Measurements from ENCODE around the gene LETMD1. TPM values are rescaled to one million over a fixed set of nuclear protein-coding genes. Genes with fewer than 3 reads are reported as not detected.
"Not testable (repeated sequence)": the region's sequence is repeated elsewhere in the genome, so short reads cannot be mapped to it uniquely, and the experiment has no call there.

Gene LETMD1
- total RNA-seq, 2 donors from 2014 or later = 56.2 to 56.6 TPM

GRCh38 chr12:51071663-51072062, 23.5 kb downstream of the LETMD1 start:
- Mint-ChIP-seq H3K4me1 (peaks cover 9% of the 10 kb centered on the region), H3K27ac (no peak overlapping the region), H3K36me3 (ENCODE audit: low read depth) (peaks cover 2% of the 10 kb centered on the region), H3K4me3 (no peak overlapping the region), H3K27me3 (no peaks in the 10 kb centered on the region)
- H3K9me3 ChIP-seq (ENCODE audit: control insufficient read depth, low read length, poor library complexity, severe bottlenecking) = no peaks in the 10 kb centered on the region
- ATAC-seq (no peak), DNase-seq (no peak)

- ATAC-seq = no peak
Observed at GRCh38 chr12:51075390-51075789, 27.3 kb downstream of the LETMD1 start.

DNA sequence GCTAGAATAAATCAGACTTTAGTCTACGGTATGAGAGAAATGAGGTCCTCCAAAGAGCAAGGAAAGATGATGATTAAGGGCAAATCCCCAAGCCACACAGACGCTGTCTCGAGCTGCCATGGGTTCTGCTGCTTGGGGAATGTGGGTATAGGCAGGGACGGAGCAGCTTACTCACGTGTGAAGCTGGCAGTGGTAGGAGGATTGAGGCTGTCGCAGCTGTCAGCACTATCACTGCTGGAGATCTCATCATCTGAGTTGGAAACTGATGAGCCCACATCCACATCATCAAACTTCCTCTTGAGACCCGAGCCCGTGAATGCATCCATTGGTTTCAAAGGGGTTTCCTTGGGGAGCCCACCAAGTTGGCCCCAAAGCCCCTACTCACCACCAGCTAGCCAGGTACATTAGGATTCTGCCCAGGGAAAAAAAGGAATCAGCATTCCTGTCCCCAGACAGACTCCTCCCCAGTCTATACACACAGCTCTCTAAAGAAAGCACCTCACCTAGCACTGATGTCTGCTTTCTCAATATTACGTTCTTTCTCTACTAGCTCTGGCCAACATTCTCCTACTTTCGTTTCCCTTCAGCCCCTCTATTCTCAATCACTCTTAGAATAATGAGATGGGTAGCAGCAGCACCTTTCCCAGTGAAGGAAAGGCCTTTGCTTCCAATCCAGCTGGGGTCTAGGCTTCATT, 28.3 kb downstream of the LETMD1 start:
- peaks cover 24% of the 10 kb centered on the region for H3K4me1 Mint-ChIP-seq
- H3K9me3 ChIP-seq (ENCODE audit: control insufficient read depth, low read length, poor library complexity, severe bottlenecking) = no peaks in the 10 kb centered on the region
- no peak for DNase-seq
- ATAC-seq = peak; percentile 41
- no peaks in the 10 kb centered on the region for H3K36me3 Mint-ChIP-seq (ENCODE audit: low read depth)
- no peak overlapping the region for H3K4me3 Mint-ChIP-seq
- H3K27me3 Mint-ChIP-seq = no peaks in the 10 kb centered on the region
- H3K27ac Mint-ChIP-seq = peak overlapping the region; percentile 41

More at GRCh38 chr12:51075390-51075789, 27.3 kb downstream of the LETMD1 start:
- H3K9me3 ChIP-seq (ENCODE audit: control insufficient read depth, low read length, poor library complexity, severe bottlenecking) = no peaks in the 10 kb centered on the region
- no peak for DNase-seq
- Mint-ChIP-seq H3K4me3 (no peak overlapping the region), H3K36me3 (ENCODE audit: low read depth) (no peaks in the 10 kb centered on the region), H3K27ac (peak overlapping the region; percentile 41), H3K4me1 (peaks cover 21% of the 10 kb centered on the region), H3K27me3 (no peaks in the 10 kb centered on the region)

DNA sequence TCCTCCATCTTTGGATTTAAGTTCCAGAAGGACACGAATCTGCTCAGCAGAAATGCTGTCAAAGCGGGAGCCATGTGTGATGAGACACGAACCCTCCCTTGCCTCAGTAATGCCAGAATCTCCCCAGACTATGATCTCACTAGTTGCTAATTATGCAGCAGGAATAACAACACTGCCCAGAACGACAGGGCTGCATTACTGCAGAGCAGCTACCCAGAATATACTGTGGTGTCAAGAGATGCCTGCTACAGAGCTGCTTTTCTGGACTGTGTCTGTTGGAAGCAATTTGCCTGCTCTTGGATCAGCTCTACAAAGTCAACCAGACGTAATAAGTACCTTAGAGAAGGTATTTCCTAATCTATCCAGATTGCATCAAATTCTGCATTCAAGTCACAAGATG, 29.8 kb downstream of the LETMD1 start:
- no peaks in the 10 kb centered on the region for H3K27me3 Mint-ChIP-seq
- H3K27ac Mint-ChIP-seq = no peak overlapping the region
- no peaks in the 10 kb centered on the region for H3K9me3 ChIP-seq (ENCODE audit: control insufficient read depth, low read length, poor library complexity, severe bottlenecking)
- peaks cover 2% of the 10 kb centered on the region for H3K36me3 Mint-ChIP-seq (ENCODE audit: low read depth)
- H3K4me3 Mint-ChIP-seq = no peak overlapping the region
- no peak for DNase-seq
- ATAC-seq = no peak
- H3K4me1 Mint-ChIP-seq = peaks cover 37% of the 10 kb centered on the region

DNA sequence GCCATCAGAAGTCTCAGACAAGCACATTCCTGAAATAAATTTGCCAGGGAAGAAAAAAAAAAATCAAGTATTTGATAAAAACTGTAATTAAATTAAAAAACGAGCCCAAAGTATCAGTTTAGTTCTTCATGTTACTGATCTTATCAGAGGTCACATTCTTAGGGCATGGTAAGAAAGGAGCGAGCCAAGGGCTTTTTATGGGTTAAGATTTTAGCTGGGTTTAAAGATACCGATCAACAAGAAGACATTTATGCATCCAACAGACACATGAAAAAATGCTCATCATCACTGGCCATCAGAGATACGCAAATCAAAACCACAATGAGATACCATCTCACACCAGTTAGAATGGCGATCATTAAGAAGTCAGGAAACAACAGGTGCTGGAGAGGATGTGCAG, 30.2 kb downstream of the LETMD1 start:
- not testable (repeated sequence) for H3K27me3 Mint-ChIP-seq; ATAC-seq; H3K36me3 Mint-ChIP-seq (ENCODE audit: low read depth); H3K9me3 ChIP-seq (ENCODE audit: control insufficient read depth, low read length, poor library complexity, severe bottlenecking); H3K4me3 Mint-ChIP-seq; H3K27ac Mint-ChIP-seq; DNase-seq
- H3K4me1 Mint-ChIP-seq = peaks cover 37% of the 10 kb centered on the region

DNA sequence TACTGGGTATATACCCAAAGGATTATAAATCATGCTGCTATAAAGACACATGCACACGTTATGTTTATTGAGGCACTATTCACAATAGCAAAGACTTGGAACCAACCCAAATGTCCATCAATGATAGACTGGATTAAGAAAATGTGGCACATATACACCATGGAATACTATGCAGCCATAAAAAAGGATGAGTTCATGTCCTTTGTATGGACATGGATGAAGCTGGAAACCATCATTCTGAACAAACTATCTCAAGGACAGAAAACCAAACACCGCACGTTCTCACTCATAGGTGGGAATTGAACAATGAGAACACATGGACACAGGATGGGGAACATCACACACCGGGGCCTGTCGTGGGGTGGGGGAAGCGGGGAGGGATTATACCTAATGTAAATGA, 30.7 kb downstream of the LETMD1 start:
- not testable (repeated sequence) for H3K4me3 Mint-ChIP-seq; H3K36me3 Mint-ChIP-seq (ENCODE audit: low read depth); H3K9me3 ChIP-seq (ENCODE audit: control insufficient read depth, low read length, poor library complexity, severe bottlenecking); ATAC-seq; H3K27ac Mint-ChIP-seq; DNase-seq; H3K27me3 Mint-ChIP-seq
- H3K4me1 Mint-ChIP-seq = peaks cover 37% of the 10 kb centered on the region

- no peak for ATAC-seq
- H3K9me3 ChIP-seq (ENCODE audit: control insufficient read depth, low read length, poor library complexity, severe bottlenecking) = no peaks in the 10 kb centered on the region
- Mint-ChIP-seq H3K27ac (no peak overlapping the region), H3K4me1 (peaks cover 40% of the 10 kb centered on the region), H3K4me3 (no peak overlapping the region), H3K36me3 (ENCODE audit: low read depth) (peaks cover 2% of the 10 kb centered on the region), H3K27me3 (no peaks in the 10 kb centered on the region)
- DNase-seq = no peak
Observed at GRCh38 chr12:51080136-51080535, 32.0 kb downstream of the LETMD1 start.

DNA sequence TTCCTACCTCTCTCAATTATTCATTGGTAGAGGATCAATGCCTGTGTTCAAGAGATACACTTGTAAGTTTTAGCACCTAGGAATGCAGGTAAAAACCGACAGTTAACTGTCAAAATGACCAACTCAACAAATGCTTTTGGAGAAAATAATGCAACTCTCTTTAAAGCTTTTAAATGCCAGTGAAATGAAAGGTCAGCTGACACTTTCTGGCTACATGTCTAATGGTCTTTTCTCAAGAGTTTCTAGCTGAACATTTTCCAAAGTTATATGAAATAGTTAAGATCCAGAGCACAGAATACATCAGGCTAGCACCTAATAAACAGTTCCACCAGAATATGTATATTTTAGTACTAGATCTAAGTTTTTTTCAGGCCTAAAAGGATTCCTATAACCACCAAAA, 33.3 kb downstream of the LETMD1 start:
- ATAC-seq = no peak
- peaks cover 37% of the 10 kb centered on the region for H3K4me1 Mint-ChIP-seq

DNA sequence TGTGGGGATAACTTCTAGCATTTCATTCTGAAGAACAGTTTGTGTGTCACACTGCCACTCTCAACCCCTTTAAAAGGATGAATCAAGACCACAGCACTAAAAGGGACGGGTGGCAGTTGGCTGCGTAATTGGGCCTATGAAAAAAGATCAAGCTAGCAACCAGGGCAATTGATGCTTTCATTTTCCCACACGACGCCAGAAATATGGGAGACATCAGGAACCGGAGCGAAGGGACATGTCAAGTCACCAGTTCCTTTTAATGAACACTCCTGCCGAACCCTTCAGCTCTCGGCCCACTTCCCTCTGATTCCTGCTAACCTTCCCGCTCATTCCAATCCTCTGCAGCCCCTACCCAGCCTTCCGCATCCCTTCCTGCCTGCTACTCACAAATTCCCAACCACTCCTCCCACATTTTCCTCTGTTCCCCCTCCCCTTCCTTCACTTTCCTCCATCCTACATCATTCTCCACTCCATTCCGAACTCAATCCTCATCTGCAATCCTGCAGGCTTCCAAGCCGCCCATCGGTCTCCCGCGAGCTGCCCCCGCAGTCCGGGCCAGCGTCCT, 34.5 kb downstream of the LETMD1 start:
- Mint-ChIP-seq H3K36me3 (ENCODE audit: low read depth) (peaks cover 2% of the 10 kb centered on the region), H3K4me3 (peak overlapping the region; percentile 99), H3K27me3 (no peaks in the 10 kb centered on the region), H3K4me1 (peaks cover 32% of the 10 kb centered on the region), H3K27ac (peak overlapping the region; percentile 97)
- DNase-seq (no peak), ATAC-seq (no peak)
- H3K9me3 ChIP-seq (ENCODE audit: control insufficient read depth, low read length, poor library complexity, severe bottlenecking) = no peaks in the 10 kb centered on the region

More for the DNA sequence above, 33.3 kb downstream of the LETMD1 start:
- peaks cover 2% of the 10 kb centered on the region for H3K36me3 Mint-ChIP-seq (ENCODE audit: low read depth)
- no peak for DNase-seq
- no peaks in the 10 kb centered on the region for H3K27me3 Mint-ChIP-seq
- no peaks in the 10 kb centered on the region for H3K9me3 ChIP-seq (ENCODE audit: control insufficient read depth, low read length, poor library complexity, severe bottlenecking)
- no peak overlapping the region for H3K27ac Mint-ChIP-seq
- H3K4me3 Mint-ChIP-seq = peak overlapping the region; percentile 70

DNA sequence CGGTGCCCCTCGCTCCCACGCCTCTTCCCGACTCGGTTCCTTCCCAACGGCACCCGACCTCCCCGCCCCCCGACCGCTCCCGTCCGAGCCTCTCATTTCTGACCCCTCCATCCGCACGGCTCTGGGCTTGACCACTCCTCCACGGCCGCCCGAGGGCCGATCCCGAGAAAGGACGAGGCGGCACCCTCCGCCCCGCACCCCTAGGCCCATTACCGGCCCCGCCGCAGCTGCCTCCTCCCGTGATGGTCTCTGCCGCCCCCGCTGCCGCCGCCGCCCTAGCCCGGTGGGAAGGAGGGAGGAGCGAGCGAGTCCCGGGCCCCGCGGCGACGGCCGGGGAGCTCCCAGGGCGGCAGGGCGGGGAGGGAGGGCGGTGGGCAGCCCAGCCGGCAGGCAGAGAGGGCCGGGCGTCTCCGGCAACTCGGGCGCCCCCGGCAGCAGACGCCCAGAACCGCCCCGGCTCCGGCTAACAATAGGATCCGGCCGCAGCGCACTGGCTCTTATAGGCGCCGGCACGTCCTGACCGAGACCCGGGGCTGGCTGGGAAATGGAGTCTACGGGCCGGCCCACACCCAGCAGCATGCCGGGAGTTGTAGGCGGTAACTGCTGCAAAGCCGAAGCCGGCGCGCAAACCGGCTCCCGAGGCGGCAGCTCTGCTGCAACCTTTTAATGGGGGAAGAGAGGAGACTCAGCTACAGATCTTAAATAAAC, 35.2 kb downstream of the LETMD1 start, which contains the start of gene CSRNP2:
CSRNP2 (minus strand) TSS at position 471 of the 708 bp plus-strand sequence. CDS start 7,035 bp downstream, outside the sequence.
- H3K27me3 Mint-ChIP-seq = no peaks in the 10 kb centered on the region
- peak within 1 kb of the TSS; percentile 97 for H3K27ac Mint-ChIP-seq
- no peaks in the 10 kb centered on the region for H3K9me3 ChIP-seq (ENCODE audit: control insufficient read depth, low read length, poor library complexity, severe bottlenecking)
- H3K36me3 Mint-ChIP-seq (ENCODE audit: low read depth) = peaks cover 2% of the 10 kb centered on the region
- H3K4me3 Mint-ChIP-seq = peak within 1 kb of the TSS; percentile 99
- ATAC-seq = peak; percentile 100
- peak; percentile 88 to 94 (median 92) for DNase-seq
- peaks cover 30% of the 10 kb centered on the region for H3K4me1 Mint-ChIP-seq

- peaks cover 2% of the 10 kb centered on the region for H3K36me3 Mint-ChIP-seq (ENCODE audit: low read depth)
- H3K4me1 Mint-ChIP-seq = peaks cover 26% of the 10 kb centered on the region
- DNase-seq (no peak), ATAC-seq (no peak)
- no peak overlapping the region for H3K4me3 Mint-ChIP-seq
- no peak overlapping the region for H3K27ac Mint-ChIP-seq
- no peaks in the 10 kb centered on the region for H3K9me3 ChIP-seq (ENCODE audit: control insufficient read depth, low read length, poor library complexity, severe bottlenecking)
- no peaks in the 10 kb centered on the region for H3K27me3 Mint-ChIP-seq
Observed at GRCh38 chr12:51085757-51086156, 37.6 kb downstream of the LETMD1 start.

DNA sequence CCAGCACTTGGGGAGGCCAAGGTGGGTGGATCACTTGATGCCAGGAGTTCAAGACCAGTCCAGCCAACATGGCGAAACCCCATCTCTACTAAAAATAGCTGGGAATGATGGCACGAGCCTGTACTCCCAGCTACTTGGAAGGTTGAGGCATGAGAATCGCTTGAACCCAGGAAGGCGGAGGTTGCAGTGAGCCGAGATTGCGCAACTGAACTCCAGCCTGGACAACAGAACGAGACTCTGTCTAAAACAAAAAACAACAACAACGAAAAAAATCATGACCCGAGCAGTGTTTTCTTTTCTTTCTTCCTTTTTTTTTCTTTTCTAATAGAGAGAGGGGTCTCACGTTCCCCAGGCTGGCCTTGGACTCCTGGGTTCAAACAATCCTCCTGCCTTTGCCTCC, 38.8 kb downstream of the LETMD1 start:
- no peak for ATAC-seq
- Mint-ChIP-seq H3K27ac (peak overlapping the region; percentile 68), H3K27me3 (no peaks in the 10 kb centered on the region), H3K4me3 (no peak overlapping the region), H3K36me3 (ENCODE audit: low read depth) (peaks cover 2% of the 10 kb centered on the region), H3K4me1 (peaks cover 24% of the 10 kb centered on the region)
- DNase-seq = no peak
- H3K9me3 ChIP-seq (ENCODE audit: control insufficient read depth, low read length, poor library complexity, severe bottlenecking) = no peaks in the 10 kb centered on the region

- no peaks in the 10 kb centered on the region for H3K9me3 ChIP-seq (ENCODE audit: control insufficient read depth, low read length, poor library complexity, severe bottlenecking)
- ATAC-seq (no peak), DNase-seq (no peak)
- Mint-ChIP-seq H3K27me3 (no peaks in the 10 kb centered on the region), H3K36me3 (ENCODE audit: low read depth) (no peaks in the 10 kb centered on the region), H3K27ac (peak overlapping the region; percentile 68), H3K4me3 (no peak overlapping the region), H3K4me1 (peaks cover 15% of the 10 kb centered on the region)
Observed at GRCh38 chr12:51087818-51088217, 39.7 kb downstream of the LETMD1 start.
